ENCODE measurements around the gene CDH11.

DNA sequence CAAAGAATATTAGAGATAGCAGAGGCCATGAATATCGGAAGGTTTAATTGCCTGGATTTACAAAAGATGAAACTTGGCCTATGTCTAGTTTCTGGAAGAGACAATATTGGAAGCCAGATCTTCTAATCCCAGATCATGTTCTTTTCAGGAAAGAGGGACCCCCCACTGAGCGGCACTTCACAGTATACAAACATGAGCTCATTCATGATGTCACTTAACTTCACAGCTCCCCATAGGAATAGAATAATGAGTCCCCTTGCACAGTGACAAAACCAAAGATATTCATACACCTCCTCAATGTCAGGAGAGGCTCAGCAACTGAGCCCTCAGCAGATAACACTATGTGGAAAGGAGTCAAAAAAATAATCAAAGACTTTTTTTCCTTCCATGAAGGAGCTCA, 147.5 kb downstream of the CDH11 start:
- TF ChIP-seq, protein P1, sequence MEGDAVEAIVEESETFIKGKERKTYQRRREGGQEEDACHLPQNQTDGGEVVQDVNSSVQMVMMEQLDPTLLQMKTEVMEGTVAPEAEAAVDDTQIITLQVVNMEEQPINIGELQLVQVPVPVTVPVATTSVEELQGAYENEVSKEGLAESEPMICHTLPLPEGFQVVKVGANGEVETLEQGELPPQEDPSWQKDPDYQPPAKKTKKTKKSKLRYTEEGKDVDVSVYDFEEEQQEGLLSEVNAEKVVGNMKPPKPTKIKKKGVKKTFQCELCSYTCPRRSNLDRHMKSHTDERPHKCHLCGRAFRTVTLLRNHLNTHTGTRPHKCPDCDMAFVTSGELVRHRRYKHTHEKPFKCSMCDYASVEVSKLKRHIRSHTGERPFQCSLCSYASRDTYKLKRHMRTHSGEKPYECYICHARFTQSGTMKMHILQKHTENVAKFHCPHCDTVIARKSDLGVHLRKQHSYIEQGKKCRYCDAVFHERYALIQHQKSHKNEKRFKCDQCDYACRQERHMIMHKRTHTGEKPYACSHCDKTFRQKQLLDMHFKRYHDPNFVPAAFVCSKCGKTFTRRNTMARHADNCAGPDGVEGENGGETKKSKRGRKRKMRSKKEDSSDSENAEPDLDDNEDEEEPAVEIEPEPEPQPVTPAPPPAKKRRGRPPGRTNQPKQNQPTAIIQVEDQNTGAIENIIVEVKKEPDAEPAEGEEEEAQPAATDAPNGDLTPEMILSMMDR (IDR thresholded peaks at IDR 0.05; ENCODE audit: low read length) = no peak
- TF ChIP-seq EZH2 (optimal IDR thresholded peaks at IDR 0.05; ENCODE audit: low read depth, low read length) = no peak
- TF ChIP-seq EZH2phosphoT487 (IDR thresholded peaks at IDR 0.05; ENCODE audit: low read length) = no peak
